DMS 273 treated with DMSO at 0.1 percent for 48 hours (cell line): ENCODE measurements around the gene CDC14A.

Source experiments
- DNase-seq: peaks from one replicate; lab custom pipeline; 2025; lab: John Stamatoyannopoulos, UW

Gene CDC14A

DNA sequence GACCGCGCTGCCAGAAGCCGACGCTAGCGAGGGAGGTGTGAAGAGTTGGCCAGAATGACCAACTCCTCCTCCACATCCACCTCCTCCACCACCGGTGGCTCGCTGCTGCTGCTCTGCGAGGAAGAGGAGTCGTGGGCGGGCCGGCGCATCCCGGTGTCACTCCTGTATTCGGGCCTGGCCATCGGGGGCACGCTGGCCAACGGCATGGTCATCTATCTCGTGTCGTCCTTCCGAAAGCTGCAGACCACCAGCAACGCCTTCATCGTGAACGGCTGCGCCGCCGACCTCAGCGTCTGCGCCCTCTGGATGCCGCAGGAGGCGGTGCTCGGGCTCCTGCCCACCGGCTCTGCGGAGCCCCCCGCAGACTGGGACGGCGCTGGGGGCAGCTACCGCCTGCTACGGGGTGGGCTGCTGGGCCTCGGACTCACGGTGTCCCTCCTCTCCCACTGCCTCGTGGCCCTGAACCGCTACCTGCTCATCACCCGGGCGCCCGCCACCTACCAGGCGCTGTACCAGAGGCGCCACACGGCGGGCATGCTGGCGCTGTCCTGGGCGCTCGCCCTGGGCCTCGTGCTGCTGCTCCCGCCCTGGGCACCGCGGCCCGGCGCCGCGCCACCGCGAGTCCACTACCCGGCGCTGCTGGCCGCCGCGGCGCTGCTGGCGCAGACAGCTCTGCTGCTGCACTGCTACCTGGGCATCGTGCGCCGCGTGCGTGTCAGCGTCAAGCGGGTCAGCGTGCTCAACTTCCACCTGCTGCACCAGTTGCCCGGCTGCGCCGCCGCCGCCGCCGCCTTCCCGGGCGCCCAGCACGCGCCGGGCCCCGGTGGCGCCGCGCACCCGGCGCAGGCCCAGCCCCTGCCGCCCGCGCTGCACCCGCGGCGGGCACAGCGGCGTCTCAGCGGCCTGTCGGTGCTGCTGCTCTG lies 186.9 kb downstream of the CDC14A start:
- DNase-seq: no peak

- no peak for DNase-seq
These were observed 187.7 kb downstream of the CDC14A start for GRCh38 chr1:100539836-100540536.

GRCh38 chr1:100542285-100542684 lies 190.0 kb downstream of the CDC14A start:
- peak; percentile 5 for DNase-seq

- no peak for DNase-seq
These were observed 191.3 kb downstream of the CDC14A start for GRCh38 chr1:100543640-100544039.

DNA sequence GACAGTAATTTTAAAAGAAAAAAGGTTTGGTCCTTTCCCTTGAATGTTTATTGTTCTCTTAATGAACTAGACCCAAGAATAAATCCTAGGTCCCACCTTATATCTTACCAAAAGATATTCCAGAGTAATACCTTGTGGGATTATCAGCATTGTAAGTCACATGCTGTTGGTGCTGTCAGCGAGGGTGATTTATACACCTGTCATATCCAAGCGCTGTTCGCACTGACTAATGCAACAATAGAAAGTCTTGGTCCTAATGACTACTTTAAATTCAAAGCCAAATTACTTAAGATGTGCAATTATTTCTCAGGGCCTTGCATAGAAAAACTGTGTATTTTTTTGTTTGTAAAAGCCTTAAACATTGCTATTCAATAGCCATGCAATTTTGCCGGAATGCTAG lies 192.5 kb downstream of the CDC14A start:
- no peak for DNase-seq

GRCh38 chr1:100545855-100546254 lies 193.5 kb downstream of the CDC14A start:
- no peak for DNase-seq

DNA sequence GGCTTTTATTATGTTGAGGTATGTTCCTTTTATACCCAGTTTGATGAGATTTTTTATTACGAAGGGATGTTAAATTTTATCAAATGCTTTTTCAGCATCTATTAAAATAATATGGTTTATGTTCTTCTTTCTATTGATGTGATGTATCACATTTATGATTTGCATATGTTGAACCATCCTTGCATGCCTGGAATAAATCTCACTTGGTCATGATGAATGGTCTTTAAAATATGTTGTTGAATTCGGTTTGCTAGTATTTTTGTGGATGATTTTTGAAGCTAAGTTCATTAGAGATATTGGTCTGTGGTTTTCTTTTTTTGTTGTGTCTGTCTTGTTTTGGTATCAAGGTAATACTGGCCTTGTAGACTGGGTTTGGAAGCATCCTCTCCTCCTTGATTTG lies 199.7 kb downstream of the CDC14A start:
- no peak for DNase-seq

DNA sequence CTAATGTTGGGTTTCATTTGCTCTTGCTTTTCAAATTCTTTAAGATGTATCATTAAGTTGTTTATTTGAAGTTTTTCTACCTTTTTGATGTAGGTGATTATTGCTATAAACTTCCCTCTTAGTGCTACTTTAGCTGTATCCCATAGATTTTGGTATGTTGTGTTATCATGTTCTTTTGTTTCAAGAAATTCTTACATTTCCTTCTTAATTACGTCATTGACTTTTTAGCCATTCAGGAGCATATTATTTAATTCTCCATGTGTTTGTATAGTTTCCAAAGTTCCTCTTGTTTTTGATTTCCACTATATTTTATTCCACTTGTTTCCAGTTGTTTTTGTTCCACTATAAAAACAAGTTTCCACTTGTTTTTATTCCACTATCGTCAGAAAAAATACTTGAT lies 200.6 kb downstream of the CDC14A start:
- DNase-seq: no peak

- no peak for DNase-seq
These were observed 203.9 kb downstream of the CDC14A start for GRCh38 chr1:100556181-100556580.

- DNase-seq: no peak
These were observed 204.8 kb downstream of the CDC14A start for GRCh38 chr1:100556925-100557605.

GRCh38 chr1:100557606-100557953 lies 205.3 kb downstream of the CDC14A start:
- DNase-seq: no peak

- DNase-seq: no peak
These were observed 213.2 kb downstream of the CDC14A start for GRCh38 chr1:100565533-100565932.

- DNase-seq: no peak
These were observed 213.8 kb downstream of the CDC14A start for GRCh38 chr1:100565937-100566699.

- no peak for DNase-seq
These were observed 214.8 kb downstream of the CDC14A start for GRCh38 chr1:100567062-100567461.
